Measurements from ENCODE around the gene GRIN3B. TPM values are rescaled to one million over a fixed set of nuclear protein-coding genes. Genes with fewer than 3 reads are reported as not detected.

Gene GRIN3B
- total and polyA plus RNA-seq, 2 experiments from 2014 or later = 3.0 to 8.5 TPM

- no peak for DNase-seq (ENCODE audit: low read depth in 1 of 2, low spot score in 1 of 2)
- no peak for TF ChIP-seq CTCF (IDR thresholded peaks at IDR 0.05; ENCODE audit: low read depth, low read length)
- peaks cover 24% of the 10 kb centered on the region for H3K36me3 ChIP-seq
- peaks cover 13% of the 10 kb centered on the region for H3K4me1 ChIP-seq (ENCODE audit: low read depth)
- no peak overlapping the region for H3K4me3 ChIP-seq
- H3K27ac ChIP-seq = peak overlapping the region; percentile 14
- H3K9me3 ChIP-seq (ENCODE audit: low read depth) = no peaks in the 10 kb centered on the region
- no peaks in the 10 kb centered on the region for H3K27me3 ChIP-seq
Observed at GRCh38 chr19:963486-963951, 36.7 kb upstream of the GRIN3B start.

- H3K27ac ChIP-seq = peak overlapping the region; percentile 14
Observed at GRCh38 chr19:964116-964520, 36.1 kb upstream of the GRIN3B start.

GRCh38 chr19:964761-965694 lies 35.2 kb upstream of the GRIN3B start:
- Histone ChIP-seq H3K36me3 (peaks cover 37% of the 10 kb centered on the region), H3K27ac (no peak overlapping the region), H3K4me3 (no peak overlapping the region), H3K4me1 (ENCODE audit: low read depth) (peaks cover 13% of the 10 kb centered on the region), H3K27me3 (no peaks in the 10 kb centered on the region), H3K9me3 (ENCODE audit: low read depth) (no peaks in the 10 kb centered on the region)
- TF ChIP-seq CTCF (IDR thresholded peaks at IDR 0.05; ENCODE audit: low read depth, low read length) = no peak
- DNase-seq (ENCODE audit: low read depth in 1 of 2, low spot score in 1 of 2) = no peak

More at GRCh38 chr19:964116-964520, 36.1 kb upstream of the GRIN3B start:
- Histone ChIP-seq H3K36me3 (peaks cover 30% of the 10 kb centered on the region), H3K27me3 (no peaks in the 10 kb centered on the region), H3K4me3 (no peak overlapping the region), H3K4me1 (ENCODE audit: low read depth) (peaks cover 13% of the 10 kb centered on the region), H3K9me3 (ENCODE audit: low read depth) (no peaks in the 10 kb centered on the region)
- no peak for DNase-seq (ENCODE audit: low read depth in 1 of 2, low spot score in 1 of 2)
- TF ChIP-seq CTCF (IDR thresholded peaks at IDR 0.05; ENCODE audit: low read depth, low read length) = no peak

DNA sequence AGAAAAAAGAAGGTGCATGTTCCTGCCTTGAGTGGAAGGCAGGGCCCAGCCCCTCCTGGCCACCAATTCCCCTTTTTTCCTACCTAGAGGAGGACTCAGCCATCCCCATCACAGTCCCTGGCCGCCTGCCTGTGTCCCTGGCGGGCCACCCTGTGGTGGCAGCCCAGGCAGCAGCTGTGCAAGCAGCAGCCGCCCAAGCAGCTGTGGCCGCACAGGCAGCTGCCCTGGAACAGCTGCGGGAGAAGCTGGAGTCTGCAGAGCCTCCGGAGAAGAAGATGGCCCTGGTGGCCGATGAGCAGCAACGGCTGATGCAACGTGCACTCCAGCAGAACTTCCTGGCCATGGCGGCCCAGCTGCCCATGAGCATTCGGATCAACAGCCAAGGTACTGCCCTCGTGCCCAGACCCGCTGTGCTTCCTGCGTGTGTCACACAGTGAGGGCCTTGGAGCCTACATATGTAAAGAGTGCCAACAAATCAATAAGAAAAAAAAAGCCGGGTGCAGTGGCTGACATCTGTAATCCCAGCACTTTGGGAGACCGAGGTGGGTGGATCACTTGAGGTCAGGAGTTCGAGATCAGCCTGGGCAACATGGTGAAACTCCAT lies 33.6 kb upstream of the GRIN3B start:
- Histone ChIP-seq H3K9me3 (ENCODE audit: low read depth) (no peaks in the 10 kb centered on the region), H3K4me1 (ENCODE audit: low read depth) (peaks cover 5% of the 10 kb centered on the region), H3K4me3 (no peak overlapping the region), H3K36me3 (peaks cover 46% of the 10 kb centered on the region), H3K27ac (no peak overlapping the region), H3K27me3 (no peaks in the 10 kb centered on the region)
- TF ChIP-seq CTCF (IDR thresholded peaks at IDR 0.05; ENCODE audit: low read depth, low read length) = no peak
- DNase-seq (ENCODE audit: low read depth in 1 of 2, low spot score in 1 of 2) = no peak

DNA sequence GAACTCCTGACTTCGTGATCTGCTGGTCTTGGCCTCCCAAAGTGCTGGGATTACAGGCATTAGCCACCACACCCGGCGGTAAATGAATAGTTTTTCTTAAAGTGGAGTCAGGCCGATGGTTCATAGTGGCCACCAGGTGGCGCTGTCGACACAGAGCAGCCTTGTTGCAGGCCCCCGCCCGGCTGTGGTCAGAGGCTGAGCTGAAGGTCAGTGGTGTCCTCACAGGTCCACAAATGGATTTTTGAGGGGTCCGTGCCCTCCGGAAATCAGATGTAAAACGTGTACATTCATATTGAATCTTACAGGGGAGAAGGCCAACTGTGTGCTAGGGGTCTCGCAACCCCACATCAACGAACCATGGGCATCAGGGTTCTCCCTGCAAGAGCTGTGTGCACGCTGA lies 29.5 kb upstream of the GRIN3B start:
- Histone ChIP-seq H3K9me3 (ENCODE audit: low read depth) (no peaks in the 10 kb centered on the region), H3K27ac (no peak overlapping the region), H3K27me3 (no peaks in the 10 kb centered on the region), H3K4me3 (no peak overlapping the region), H3K4me1 (ENCODE audit: low read depth) (no peaks in the 10 kb centered on the region), H3K36me3 (peaks cover 37% of the 10 kb centered on the region)
- TF ChIP-seq CTCF (IDR thresholded peaks at IDR 0.05; ENCODE audit: low read depth, low read length) = peak; percentile 56
- peak in 1 of 2 donors; percentile 18 for DNase-seq (ENCODE audit: low read depth in 1 of 2, low spot score in 1 of 2)
